H7 (cell line): ENCODE results near the gene RNF111. TPM values are rescaled to one million over a fixed set of nuclear protein-coding genes. Genes with fewer than 3 reads are reported as not detected.
A peak's percentile ranks its signal among the peaks of the same experiment; 100 is the strongest.

Experiments used
- DNase-seq: peaks from one replicate; pipeline ENCODE4 v3.0.0; 2012
- H3K27me3 ChIP-seq: 2 replicates; pipeline ENCODE4 v1.6.0; 2011; ENCODE audit warnings: mild to moderate bottlenecking, low read length; ENCODE audit not compliant: control insufficient read depth, insufficient read depth
- H3K36me3 ChIP-seq: replicated peaks from 2 replicates; pipeline ENCODE4 v1.5.1; 2011; ENCODE audit warnings: low read length; ENCODE audit not compliant: control insufficient read depth, insufficient read depth
- H3K4me3 ChIP-seq: 2 replicates; pipeline ENCODE4 v1.5.1; 2011; ENCODE audit warnings: low read depth, mild to moderate bottlenecking, control low read depth, low read length, moderate library complexity; ENCODE audit not compliant: insufficient read depth
- total RNA-seq: library from RNA; depleted of rRNA; stranded (reverse); fragments of >200 nt; shearing (Covaris generic); gene quantifications from 2 replicates; pipeline ENCODE4 v1.2.3, GENCODE V29; 2014

Gene RNF111
- total RNA-seq, 1 experiment from 2014 or later = 13.8 TPM

- Histone ChIP-seq H3K4me3 (no peak overlapping the region), H3K36me3 (peaks cover 9% of the 10 kb centered on the region), H3K27me3 (no peaks in the 10 kb centered on the region)
- DNase-seq = no peak
These were observed 75.6 kb downstream of the RNF111 start for GRCh38 chr15:59063042-59063441.

- Histone ChIP-seq H3K27me3 (no peaks in the 10 kb centered on the region), H3K4me3 (no peak overlapping the region), H3K36me3 (peaks cover 7% of the 10 kb centered on the region)
- no peak for DNase-seq
These were observed 82.0 kb downstream of the RNF111 start for GRCh38 chr15:59069430-59069829.

GRCh38 chr15:59074607-59075006 is 87.1 kb downstream of the RNF111 start:
- H3K27me3 ChIP-seq = no peaks in the 10 kb centered on the region
- peaks cover 2% of the 10 kb centered on the region; the same call in 1 of the 2 replicates for H3K36me3 ChIP-seq
- DNase-seq = no peak
- no peak overlapping the region for H3K4me3 ChIP-seq

GRCh38 chr15:59087731-59088130 is 100.3 kb downstream of the RNF111 start:
- H3K27me3 ChIP-seq = no peaks in the 10 kb centered on the region
- H3K36me3 ChIP-seq = peaks cover 5% of the 10 kb centered on the region

GRCh38 chr15:59094077-59094476 is 106.6 kb downstream of the RNF111 start:
- Histone ChIP-seq H3K27me3 (no peaks in the 10 kb centered on the region), H3K4me3 (no peak overlapping the region), H3K36me3 (peaks cover 10% of the 10 kb centered on the region)
- no peak for DNase-seq

More at GRCh38 chr15:59087731-59088130, 100.3 kb downstream of the RNF111 start:
- no peak for DNase-seq
- H3K4me3 ChIP-seq = no peak overlapping the region

GRCh38 chr15:59096429-59096828 is 109.0 kb downstream of the RNF111 start:
- Histone ChIP-seq H3K27me3 (no peaks in the 10 kb centered on the region), H3K36me3 (peaks cover 10% of the 10 kb centered on the region), H3K4me3 (no peak overlapping the region)
- no peak for DNase-seq

GRCh38 chr15:59099162-59099685 is 111.8 kb downstream of the RNF111 start:
- DNase-seq = no peak

GRCh38 chr15:59104602-59104911 is 117.1 kb downstream of the RNF111 start:
- Histone ChIP-seq H3K4me3 (peak overlapping the region; percentile 95), H3K36me3 (peaks cover 10% of the 10 kb centered on the region), H3K27me3 (no peaks in the 10 kb centered on the region)
- DNase-seq = no peak

More at GRCh38 chr15:59099162-59099685, 111.8 kb downstream of the RNF111 start:
- Histone ChIP-seq H3K36me3 (peaks cover 6% of the 10 kb centered on the region), H3K27me3 (no peaks in the 10 kb centered on the region), H3K4me3 (no peak overlapping the region)

- no peaks in the 10 kb centered on the region for H3K27me3 ChIP-seq
- peak; percentile 93 for DNase-seq
- H3K4me3 ChIP-seq = peak within 1 kb of the TSS; percentile 95
- H3K36me3 ChIP-seq = peaks cover 12% of the 10 kb centered on the region
These were observed 117.7 kb downstream of the RNF111 start, which contains the start of gene CCNB2 for GRCh38 chr15:59104912-59105732. Gene CCNB2, plus strand, starts transcription at chr15:59105146. Its CDS starts 123 bp downstream, at chr15:59105269.

- no peaks in the 10 kb centered on the region for H3K27me3 ChIP-seq
- H3K36me3 ChIP-seq = peaks cover 17% of the 10 kb centered on the region
- DNase-seq = peak; percentile 49
- H3K4me3 ChIP-seq = peak overlapping the region; percentile 95
These were observed 118.4 kb downstream of the RNF111 start for GRCh38 chr15:59105854-59106253.

- H3K36me3 ChIP-seq = peaks cover 42% of the 10 kb centered on the region
- H3K4me3 ChIP-seq = no peak overlapping the region
- no peaks in the 10 kb centered on the region for H3K27me3 ChIP-seq
- no peak for DNase-seq
These were observed 123.8 kb downstream of the RNF111 start for GRCh38 chr15:59111251-59111650.

- DNase-seq = peak; percentile 0
- peaks cover 48% of the 10 kb centered on the region for H3K36me3 ChIP-seq
- H3K4me3 ChIP-seq = no peak overlapping the region
- H3K27me3 ChIP-seq = no peaks in the 10 kb centered on the region
These were observed 127.6 kb downstream of the RNF111 start for GRCh38 chr15:59115047-59115446.

GRCh38 chr15:59116141-59116540 is 128.7 kb downstream of the RNF111 start:
- no peak for DNase-seq

GRCh38 chr15:59116771-59117170 is 129.3 kb downstream of the RNF111 start:
- Histone ChIP-seq H3K4me3 (no peak overlapping the region), H3K27me3 (no peaks in the 10 kb centered on the region), H3K36me3 (peaks cover 41% of the 10 kb centered on the region)
- DNase-seq = no peak

More at GRCh38 chr15:59116141-59116540, 128.7 kb downstream of the RNF111 start:
- Histone ChIP-seq H3K36me3 (peaks cover 43% of the 10 kb centered on the region), H3K27me3 (no peaks in the 10 kb centered on the region), H3K4me3 (no peak overlapping the region)

- Histone ChIP-seq H3K36me3 (peaks cover 46% of the 10 kb centered on the region), H3K27me3 (no peaks in the 10 kb centered on the region), H3K4me3 (no peak overlapping the region)
- no peak for DNase-seq
These were observed 132.2 kb downstream of the RNF111 start for GRCh38 chr15:59119625-59120024.
